HG03095 (cell line): ENCODE data around the gene TTC28.

Experiments
- ATAC-seq: cut with Tn5 transposase; IDR thresholded peaks from one replicate; pipeline ENCODE4 v1.9.1; 2021; ENCODE audit warnings: moderate library complexity; ENCODE audit not compliant: unreplicated experiment

The TTC28 gene

GRCh38 chr22:28412109-28412508 lies 267.5 kb downstream of the TTC28 start:
- no peak for ATAC-seq

GRCh38 chr22:28411125-28411524 lies 268.5 kb downstream of the TTC28 start:
- no peak for ATAC-seq

- ATAC-seq = no peak
Observed at GRCh38 chr22:28410050-28410816, 269.4 kb downstream of the TTC28 start.

GRCh38 chr22:28408709-28409108 lies 270.9 kb downstream of the TTC28 start:
- ATAC-seq = no peak

GRCh38 chr22:28407645-28408044 lies 272.0 kb downstream of the TTC28 start:
- ATAC-seq = no peak

GRCh38 chr22:28406246-28406645 lies 273.4 kb downstream of the TTC28 start:
- no peak for ATAC-seq

GRCh38 chr22:28405588-28405987 lies 274.1 kb downstream of the TTC28 start:
- ATAC-seq = no peak

GRCh38 chr22:28402539-28402938 lies 277.1 kb downstream of the TTC28 start:
- ATAC-seq = no peak

GRCh38 chr22:28402060-28402459 lies 277.6 kb downstream of the TTC28 start:
- no peak for ATAC-seq

GRCh38 chr22:28398981-28399380 lies 280.7 kb downstream of the TTC28 start:
- no peak for ATAC-seq

GRCh38 chr22:28398355-28398754 lies 281.3 kb downstream of the TTC28 start:
- ATAC-seq = no peak

GRCh38 chr22:28397306-28397705 lies 282.3 kb downstream of the TTC28 start:
- no peak for ATAC-seq

GRCh38 chr22:28395920-28396753 lies 283.5 kb downstream of the TTC28 start:
- ATAC-seq = no peak

- ATAC-seq = no peak
Observed at GRCh38 chr22:28395520-28395919, 284.1 kb downstream of the TTC28 start.

GRCh38 chr22:28394513-28395110 lies 285.0 kb downstream of the TTC28 start:
- no peak for ATAC-seq

GRCh38 chr22:28381429-28382167 lies 298.0 kb downstream of the TTC28 start:
- no peak for ATAC-seq

GRCh38 chr22:28379951-28380350 lies 299.7 kb downstream of the TTC28 start:
- ATAC-seq = no peak

GRCh38 chr22:28379075-28379779 lies 300.4 kb downstream of the TTC28 start:
- no peak for ATAC-seq

- ATAC-seq = no peak
Observed at GRCh38 chr22:28375761-28376534, 303.7 kb downstream of the TTC28 start.

- ATAC-seq = no peak
Observed at GRCh38 chr22:28373831-28374230, 305.8 kb downstream of the TTC28 start.
